GM18505 (cell line): ENCODE data around the gene SLCO2B1.

Experiments
- ATAC-seq: cut with Tn5 transposase; IDR thresholded peaks from one replicate; pipeline ENCODE4 v1.9.1; 2021; ENCODE audit not compliant: unreplicated experiment
- POLR2A ChIP-seq: IDR thresholded peaks from 4 replicates; pipeline ENCODE4 v1.6.1; 2011; ENCODE audit warnings: borderline replicate concordance; ENCODE audit not compliant: insufficient read depth, insufficient read length; ENCODE audit errors: extremely low read depth

SLCO2B1 gene

GRCh38 chr11:75148436-75148983 lies 2.4 kb upstream of the SLCO2B1 start:
- ATAC-seq, result no peak
- TF ChIP-seq POLR2A, result no peak

- TF ChIP-seq POLR2A, result no peak
- no peak for ATAC-seq
Measured at GRCh38 chr11:75149766-75150465, 991 bp upstream of the SLCO2B1 start.

GRCh38 chr11:75151346-75152047 lies 590 bp downstream of the SLCO2B1 start:
- no peak for TF ChIP-seq POLR2A
- no peak for ATAC-seq

- TF ChIP-seq POLR2A, result no peak
- no peak for ATAC-seq
Measured at GRCh38 chr11:75152090-75152489, 1.2 kb downstream of the SLCO2B1 start.

- no peak for TF ChIP-seq POLR2A
- ATAC-seq, result no peak
Measured at GRCh38 chr11:75152651-75153427, 1.9 kb downstream of the SLCO2B1 start.

GRCh38 chr11:75154646-75155569 lies 4.0 kb downstream of the SLCO2B1 start:
- no peak for ATAC-seq
- no peak for TF ChIP-seq POLR2A

- no peak for ATAC-seq
- no peak for TF ChIP-seq POLR2A
Measured at GRCh38 chr11:75155570-75156422, 4.9 kb downstream of the SLCO2B1 start.

GRCh38 chr11:75158241-75158640 lies 7.3 kb downstream of the SLCO2B1 start:
- no peak for TF ChIP-seq POLR2A
- ATAC-seq, result no peak

- no peak for TF ChIP-seq POLR2A
- no peak for ATAC-seq
Measured at GRCh38 chr11:75158696-75159150, 7.8 kb downstream of the SLCO2B1 start.

GRCh38 chr11:75159151-75159953 lies 8.4 kb downstream of the SLCO2B1 start:
- TF ChIP-seq POLR2A, result no peak
- no peak for ATAC-seq

- no peak for ATAC-seq
- TF ChIP-seq POLR2A, result no peak
Measured at GRCh38 chr11:75160220-75160757, 9.4 kb downstream of the SLCO2B1 start.
